ENCODE measurements around the gene AGPAT3. TPM values are rescaled to one million over a fixed set of nuclear protein-coding genes. Genes with fewer than 3 reads are reported as not detected.
"Not testable (repeated sequence)": the region's sequence is repeated elsewhere in the genome, so short reads cannot be mapped to it uniquely, and the experiment has no call there.

Gene AGPAT3
- polyA plus RNA-seq, 1 donor: 83.0 TPM

GRCh38 chr21:43822741-43823140 lies 42.3 kb upstream of the AGPAT3 start:
- H3K27ac ChIP-seq (ENCODE audit: low read length); H3K36me3 ChIP-seq (ENCODE audit: control insufficient read depth, insufficient read depth, low read length); H3K4me3 ChIP-seq (ENCODE audit: low read length); DNase-seq; H3K4me1 ChIP-seq (ENCODE audit: control insufficient read depth, insufficient read depth, low read length): not testable (repeated sequence)
- H3K9me3 ChIP-seq (ENCODE audit: control insufficient read depth, low read depth, low read length): peaks cover 16% of the 10 kb centered on the region
- no CpG with 5 or more reads among the region's 5 CpGs for WGBS (ENCODE audit: insufficient coverage, low lambda C conversion rate)
- H3K27me3 ChIP-seq (ENCODE audit: control insufficient read depth, insufficient read depth, low read length): peaks cover 17% of the 10 kb centered on the region

GRCh38 chr21:43824333-43825241 lies 40.4 kb upstream of the AGPAT3 start:
- no peak for DNase-seq
- H3K4me1 ChIP-seq (ENCODE audit: control insufficient read depth, insufficient read depth, low read length): peaks cover 2% of the 10 kb centered on the region
- no peak overlapping the region for H3K27ac ChIP-seq (ENCODE audit: low read length)
- peaks cover 9% of the 10 kb centered on the region for H3K9me3 ChIP-seq (ENCODE audit: control insufficient read depth, low read depth, low read length)
- WGBS (ENCODE audit: insufficient coverage, low lambda C conversion rate): no CpG with 5 or more reads among the region's 17 CpGs
- no peaks in the 10 kb centered on the region for H3K36me3 ChIP-seq (ENCODE audit: control insufficient read depth, insufficient read depth, low read length)
- no peak overlapping the region for H3K4me3 ChIP-seq (ENCODE audit: low read length)
- H3K27me3 ChIP-seq (ENCODE audit: control insufficient read depth, insufficient read depth, low read length): peaks cover 17% of the 10 kb centered on the region

- WGBS (ENCODE audit: insufficient coverage, low lambda C conversion rate): no CpG with 5 or more reads among the region's 24 CpGs
- no peak for DNase-seq
- no peak overlapping the region for H3K4me3 ChIP-seq (ENCODE audit: low read length)
- H3K36me3 ChIP-seq (ENCODE audit: control insufficient read depth, insufficient read depth, low read length): no peaks in the 10 kb centered on the region
- H3K27ac ChIP-seq (ENCODE audit: low read length): no peak overlapping the region
- H3K27me3 ChIP-seq (ENCODE audit: control insufficient read depth, insufficient read depth, low read length): peaks cover 17% of the 10 kb centered on the region
- peaks cover 9% of the 10 kb centered on the region for H3K9me3 ChIP-seq (ENCODE audit: control insufficient read depth, low read depth, low read length)
- peaks cover 2% of the 10 kb centered on the region for H3K4me1 ChIP-seq (ENCODE audit: control insufficient read depth, insufficient read depth, low read length)
Measured at GRCh38 chr21:43825242-43825935, 39.6 kb upstream of the AGPAT3 start.

GRCh38 chr21:43825936-43826622 lies 38.9 kb upstream of the AGPAT3 start:
- Histone ChIP-seq H3K27me3 (ENCODE audit: control insufficient read depth, insufficient read depth, low read length) (peaks cover 17% of the 10 kb centered on the region), H3K9me3 (ENCODE audit: control insufficient read depth, low read depth, low read length) (peaks cover 9% of the 10 kb centered on the region), H3K4me1 (ENCODE audit: control insufficient read depth, insufficient read depth, low read length) (peaks cover 2% of the 10 kb centered on the region), H3K4me3 (ENCODE audit: low read length) (no peak overlapping the region), H3K27ac (ENCODE audit: low read length) (no peak overlapping the region), H3K36me3 (ENCODE audit: control insufficient read depth, insufficient read depth, low read length) (no peaks in the 10 kb centered on the region)
- no CpG with 5 or more reads among the region's 31 CpGs for WGBS (ENCODE audit: insufficient coverage, low lambda C conversion rate)
- DNase-seq: no peak

- H3K4me3 ChIP-seq (ENCODE audit: low read length): no peak overlapping the region
- peaks cover 2% of the 10 kb centered on the region for H3K4me1 ChIP-seq (ENCODE audit: control insufficient read depth, insufficient read depth, low read length)
- WGBS (ENCODE audit: insufficient coverage, low lambda C conversion rate): no CpG with 5 or more reads among the region's 8 CpGs
- DNase-seq: no peak
- peaks cover 17% of the 10 kb centered on the region for H3K27me3 ChIP-seq (ENCODE audit: control insufficient read depth, insufficient read depth, low read length)
- H3K36me3 ChIP-seq (ENCODE audit: control insufficient read depth, insufficient read depth, low read length): no peaks in the 10 kb centered on the region
- no peak overlapping the region for H3K27ac ChIP-seq (ENCODE audit: low read length)
- peaks cover 6% of the 10 kb centered on the region for H3K9me3 ChIP-seq (ENCODE audit: control insufficient read depth, low read depth, low read length)
Measured at GRCh38 chr21:43826623-43826974, 38.4 kb upstream of the AGPAT3 start.

GRCh38 chr21:43827015-43827611 lies 37.9 kb upstream of the AGPAT3 start:
- WGBS (ENCODE audit: insufficient coverage, low lambda C conversion rate): no CpG with 5 or more reads among the region's 18 CpGs
- Histone ChIP-seq H3K36me3 (ENCODE audit: control insufficient read depth, insufficient read depth, low read length) (no peaks in the 10 kb centered on the region), H3K4me3 (ENCODE audit: low read length) (no peak overlapping the region), H3K9me3 (ENCODE audit: control insufficient read depth, low read depth, low read length) (peaks cover 3% of the 10 kb centered on the region), H3K27ac (ENCODE audit: low read length) (no peak overlapping the region), H3K4me1 (ENCODE audit: control insufficient read depth, insufficient read depth, low read length) (peaks cover 2% of the 10 kb centered on the region), H3K27me3 (ENCODE audit: control insufficient read depth, insufficient read depth, low read length) (peaks cover 17% of the 10 kb centered on the region)
- no peak for DNase-seq

GRCh38 chr21:43829161-43829560 lies 35.9 kb upstream of the AGPAT3 start:
- Histone ChIP-seq H3K27me3 (ENCODE audit: control insufficient read depth, insufficient read depth, low read length) (peaks cover 17% of the 10 kb centered on the region), H3K4me3 (ENCODE audit: low read length) (no peak overlapping the region), H3K27ac (ENCODE audit: low read length) (no peak overlapping the region), H3K9me3 (ENCODE audit: control insufficient read depth, low read depth, low read length) (peaks cover 3% of the 10 kb centered on the region), H3K4me1 (ENCODE audit: control insufficient read depth, insufficient read depth, low read length) (peaks cover 2% of the 10 kb centered on the region), H3K36me3 (ENCODE audit: control insufficient read depth, insufficient read depth, low read length) (no peaks in the 10 kb centered on the region)
- no peak for DNase-seq
- no CpG with 5 or more reads among the region's 12 CpGs for WGBS (ENCODE audit: insufficient coverage, low lambda C conversion rate)

- Histone ChIP-seq H3K27ac (ENCODE audit: low read length) (no peak overlapping the region), H3K36me3 (ENCODE audit: control insufficient read depth, insufficient read depth, low read length) (no peaks in the 10 kb centered on the region), H3K27me3 (ENCODE audit: control insufficient read depth, insufficient read depth, low read length) (peaks cover 17% of the 10 kb centered on the region), H3K4me1 (ENCODE audit: control insufficient read depth, insufficient read depth, low read length) (peaks cover 2% of the 10 kb centered on the region), H3K9me3 (ENCODE audit: control insufficient read depth, low read depth, low read length) (peaks cover 3% of the 10 kb centered on the region), H3K4me3 (ENCODE audit: low read length) (no peak overlapping the region)
- WGBS (ENCODE audit: insufficient coverage, low lambda C conversion rate): no CpG with 5 or more reads among the region's 22 CpGs
- DNase-seq: no peak
Measured at GRCh38 chr21:43829575-43830119, 35.4 kb upstream of the AGPAT3 start.

GRCh38 chr21:43832158-43832550 lies 32.9 kb upstream of the AGPAT3 start:
- no CpG with 5 or more reads among the region's 14 CpGs for WGBS (ENCODE audit: insufficient coverage, low lambda C conversion rate)
- DNase-seq: no peak

GRCh38 chr21:43832648-43833047 lies 32.4 kb upstream of the AGPAT3 start:
- WGBS (ENCODE audit: insufficient coverage, low lambda C conversion rate): no CpG with 5 or more reads among the region's 10 CpGs
- Histone ChIP-seq H3K9me3 (ENCODE audit: control insufficient read depth, low read depth, low read length) (no peaks in the 10 kb centered on the region), H3K27me3 (ENCODE audit: control insufficient read depth, insufficient read depth, low read length) (no peaks in the 10 kb centered on the region), H3K36me3 (ENCODE audit: control insufficient read depth, insufficient read depth, low read length) (no peaks in the 10 kb centered on the region), H3K4me1 (ENCODE audit: control insufficient read depth, insufficient read depth, low read length) (no peaks in the 10 kb centered on the region), H3K4me3 (ENCODE audit: low read length) (no peak overlapping the region), H3K27ac (ENCODE audit: low read length) (no peak overlapping the region)
- DNase-seq: no peak

More at GRCh38 chr21:43832158-43832550, 32.9 kb upstream of the AGPAT3 start:
- H3K36me3 ChIP-seq (ENCODE audit: control insufficient read depth, insufficient read depth, low read length): no peaks in the 10 kb centered on the region
- no peaks in the 10 kb centered on the region for H3K4me1 ChIP-seq (ENCODE audit: control insufficient read depth, insufficient read depth, low read length)
- H3K9me3 ChIP-seq (ENCODE audit: control insufficient read depth, low read depth, low read length): no peaks in the 10 kb centered on the region
- no peak overlapping the region for H3K4me3 ChIP-seq (ENCODE audit: low read length)
- H3K27ac ChIP-seq (ENCODE audit: low read length): no peak overlapping the region
- H3K27me3 ChIP-seq (ENCODE audit: control insufficient read depth, insufficient read depth, low read length): peaks cover under 1% of the 10 kb centered on the region
